CD4-positive, alpha-beta T cell (primary cell): Measurements from ENCODE around the gene FRMD5. TPM values are rescaled to one million over a fixed set of nuclear protein-coding genes. Genes with fewer than 3 reads are reported as not detected.

Experiments
- ATAC-seq: fragments of 200-7000 bp; cut with Tn5 transposase; one replicate; pipeline ENCODE4 v1.10.0; 2022; ENCODE audit warnings: mild to moderate bottlenecking; ENCODE audit not compliant: poor library complexity
- CTCF ChIA-PET: fragments of 350-600 bp; sonication (Branson Sonifier 250); formaldehyde crosslinking; loops from one replicate; lab custom pipeline; 2021; ENCODE audit warnings: antibody characterized with exemption, inconsistent platforms; lab: Charles Lee
- POLR2A ChIA-PET: fragments of 350-600 bp; sonication (Branson Sonifier 250); formaldehyde crosslinking; loops from one replicate; lab custom pipeline; 2021; ENCODE audit warnings: antibody characterized with exemption, inconsistent platforms; lab: Charles Lee
- DNase-seq, 14 experiments: peaks; one replicate each; pipeline ENCODE4 v3.0.0-alpha.2; 2013 to 2020; ENCODE audit warnings: mixed read lengths in 2 of 14
- H3K27ac ChIP-seq, 2 donors: one replicate each; pipeline versions ENCODE4 v1.5.1 to v1.7.0; 2013; ENCODE audit warnings: low read length in 2 of 2, low read depth in 1 of 2, mild to moderate bottlenecking in 1 of 2
- H3K27me3 ChIP-seq, 2 experiments: 1 replicate in 1 of 2; 2 replicates in 1 of 2; pipeline versions ENCODE4 v1.6.1 to v1.7.0; 2013; ENCODE audit warnings: low read length in 2 of 2, control low read depth in 1 of 2, mild to moderate bottlenecking in 1 of 2, moderate library complexity in 1 of 2; ENCODE audit not compliant: insufficient read depth in 2 of 2, control insufficient read depth in 1 of 2
- H3K36me3 ChIP-seq: one replicate; pipeline ENCODE4 v1.6.1; 2013; ENCODE audit warnings: low read length, control low read depth; ENCODE audit not compliant: insufficient read depth
- H3K4me1 ChIP-seq: one replicate; pipeline ENCODE4 v1.6.1; 2013; ENCODE audit warnings: low read length, control low read depth; ENCODE audit not compliant: insufficient read depth
- H3K4me3 ChIP-seq: one replicate; pipeline ENCODE4 v1.5.1; 2013; ENCODE audit warnings: mild to moderate bottlenecking, low read length, moderate library complexity
- H3K9me3 ChIP-seq, 2 experiments: 1 replicate in 1 of 2; 2 replicates in 1 of 2; pipeline versions ENCODE4 v1.6.1 to v1.7.0; 2013; ENCODE audit warnings: low read length in 2 of 2, mild to moderate bottlenecking in 2 of 2, control low read depth in 1 of 2, moderate library complexity in 1 of 2; ENCODE audit not compliant: control insufficient read depth in 1 of 2, insufficient read depth in 1 of 2
- H3K27ac Mint-ChIP-seq: one replicate; pipeline ENCODE4 v1.8.0; 2020; ENCODE audit warnings: mixed read lengths
- H3K27me3 Mint-ChIP-seq: one replicate; pipeline ENCODE4 v1.8.0; 2021; ENCODE audit warnings: mixed read lengths
- H3K36me3 Mint-ChIP-seq: one replicate; pipeline ENCODE4 v1.8.0; 2021; ENCODE audit warnings: low read depth, mixed read lengths
- H3K4me1 Mint-ChIP-seq: one replicate; pipeline ENCODE4 v1.8.0; 2021; ENCODE audit warnings: low read depth, mixed read lengths
- H3K4me3 Mint-ChIP-seq: one replicate; pipeline ENCODE4 v1.8.0; 2020; ENCODE audit warnings: mild to moderate bottlenecking, mixed read lengths
- H3K9me3 Mint-ChIP-seq: one replicate; pipeline ENCODE4 v1.8.0; 2020; ENCODE audit warnings: mixed read lengths
- CTCF ChIP-seq: fragments of 200-600 bp; IDR thresholded peaks from one replicate; pipeline ENCODE4 v1.8.0; 2022; ENCODE audit warnings: antibody characterized with exemption, mild to moderate bottlenecking
- intact Hi-C, 2 experiments: fragments of 100-400 bp; cut with DNase I in 1 of 2; cut with micrococcal nuclease in 1 of 2; formaldehyde crosslinking; loops; one replicate each; pipeline versions ENCODE4 v1.15.1 to v1.9.0; 2023 to 2025; cut with DNase I, micrococcal nuclease
- total RNA-seq, 174 experiments: library from RNA in 2 of 174; stranded (reverse) in 2 of 174; gene quantifications; one replicate each; pipeline ENCODE4 v1.2.3 and lab custom pipeline; 2021 to 2026

Gene FRMD5
- total RNA-seq, 2 experiments from 2014 or later, result not detected

- H3K27ac ChIP-seq, result no peak overlapping the region
- no peak for TF ChIP-seq CTCF
- H3K4me1 Mint-ChIP-seq, result no peaks in the 10 kb centered on the region
- no peaks in the 10 kb centered on the region for H3K36me3 Mint-ChIP-seq
- intact Hi-C loops, result no loop called here
- no peak overlapping the region for H3K4me3 Mint-ChIP-seq
- DNase-seq (no peak), ATAC-seq (no peak)
- no peak overlapping the region for H3K27ac Mint-ChIP-seq
- H3K9me3 ChIP-seq, result no peaks in the 10 kb centered on the region
- H3K4me3 ChIP-seq, result no peak overlapping the region
- no peaks in the 10 kb centered on the region for H3K36me3 ChIP-seq
- CTCF ChIA-PET, result no interaction called here
- POLR2A ChIA-PET, result no interaction called here
- peaks cover 48% of the 10 kb centered on the region for H3K27me3 Mint-ChIP-seq
- no peaks in the 10 kb centered on the region for H3K4me1 ChIP-seq
- H3K27me3 ChIP-seq, result peaks cover 6 to 10% of the 10 kb centered on the region in 2 experiments
- H3K9me3 Mint-ChIP-seq, result no peaks in the 10 kb centered on the region
Measured at GRCh38 chr15:44023176-44023575, 171.9 kb downstream of the FRMD5 start.

GRCh38 chr15:44018151-44018550 lies 176.9 kb downstream of the FRMD5 start:
- Histone ChIP-seq H3K9me3 (no peaks in the 10 kb centered on the region), H3K4me1 (no peaks in the 10 kb centered on the region), H3K27me3 (peaks cover 0 to 4% of the 10 kb centered on the region in 2 experiments), H3K27ac (no peak overlapping the region), H3K4me3 (no peak overlapping the region), H3K36me3 (no peaks in the 10 kb centered on the region)
- DNase-seq (no peak), ATAC-seq (no peak)
- no peak for TF ChIP-seq CTCF
- Mint-ChIP-seq H3K4me3 (no peak overlapping the region), H3K36me3 (no peaks in the 10 kb centered on the region), H3K27ac (no peak overlapping the region), H3K9me3 (no peaks in the 10 kb centered on the region), H3K4me1 (no peaks in the 10 kb centered on the region), H3K27me3 (peaks cover 37% of the 10 kb centered on the region)
- ChIA-PET CTCF (no interaction called here), POLR2A (no interaction called here)
- intact Hi-C loops, result no loop called here

GRCh38 chr15:44015545-44016305 lies 179.3 kb downstream of the FRMD5 start:
- no peak overlapping the region for H3K4me3 ChIP-seq
- no peaks in the 10 kb centered on the region for H3K9me3 ChIP-seq
- Mint-ChIP-seq H3K4me1 (no peaks in the 10 kb centered on the region), H3K36me3 (no peaks in the 10 kb centered on the region), H3K27ac (no peak overlapping the region), H3K27me3 (peaks cover 40% of the 10 kb centered on the region), H3K9me3 (no peaks in the 10 kb centered on the region), H3K4me3 (no peak overlapping the region)
- CTCF ChIA-PET, result no interaction called here
- H3K4me1 ChIP-seq, result no peaks in the 10 kb centered on the region
- no peak for DNase-seq
- peaks cover 0 to 4% of the 10 kb centered on the region in 2 experiments for H3K27me3 ChIP-seq
- TF ChIP-seq CTCF, result no peak
- H3K27ac ChIP-seq, result no peak overlapping the region
- POLR2A ChIA-PET, result no interaction called here
- H3K36me3 ChIP-seq, result no peaks in the 10 kb centered on the region
- intact Hi-C loops, result no loop called here
- ATAC-seq, result no peak
